GM12878 (cell line): ENCODE measurements around the gene BARHL1. TPM values are rescaled to one million over a fixed set of nuclear protein-coding genes. Genes with fewer than 3 reads are reported as not detected.

Source experiments
- ATAC-seq: fragments of 200-7000 bp; cut with Tn5 transposase; 3 replicates; pipeline ENCODE4 v1.9.1; 2020; ENCODE audit warnings: mild to moderate bottlenecking, moderate library complexity
- BruUV-seq: library from RNA; stranded (reverse); fragments of 400-500 nt; replicated peaks from 2 replicates; lab custom pipeline; 2021; lab: Mats Ljungman, UMichigan
- CTCF ChIA-PET: fragments of 300-600 bp; sonication (Branson Sonifier 250); formaldehyde crosslinking; extraction: SDS; loops from one replicate; lab custom pipeline; 2021; ENCODE audit warnings: inconsistent platforms; lab: Yijun Ruan, JAX
- POLR2A ChIA-PET: fragments of 350-600 bp; formaldehyde crosslinking; extraction: SDS; loops from one replicate; lab custom pipeline; 2021; ENCODE audit warnings: inconsistent platforms; lab: Charles Lee
- RAD21 ChIA-PET: fragments of 300-600 bp; sonication (Branson Sonifier 250); formaldehyde crosslinking; loops from one replicate; lab custom pipeline; 2023; ENCODE audit warnings: antibody characterized with exemption; ENCODE audit not compliant: unreplicated experiment; lab: Charles Lee
- SMC1A ChIA-PET: fragments of 300-600 bp; sonication (Branson Sonifier 250); formaldehyde crosslinking; loops from one replicate; lab custom pipeline; 2023; ENCODE audit not compliant: unreplicated experiment, uncharacterized antibody; lab: Charles Lee
- DNase-seq: peaks from one replicate; pipeline ENCODE4 v3.0.0-alpha.2; 2011; ENCODE audit warnings: low read depth, low spot score
- FAIRE-seq: peaks from 3 replicates; lab custom pipeline; 2011; peaks lifted over from hg19 to GRCh38; lab: Jason Lieb, UNC
- H2AFZ ChIP-seq: 2 replicates; pipeline ENCODE4 v1.6.0; 2011; ENCODE audit warnings: low read depth, low read length, control low read depth; ENCODE audit not compliant: control insufficient read depth
- H3K27ac ChIP-seq: 2 replicates; pipeline ENCODE4 v1.5.1; 2011; ENCODE audit warnings: control low read depth; ENCODE audit not compliant: control insufficient read depth, insufficient read depth
- H3K27me3 ChIP-seq, 2 experiments: replicated peaks in 1 of 2; 2 replicates each; pipeline versions ENCODE4 v1.6.0 to v1.6.1; 2011; ENCODE audit warnings: low read length in 1 of 2; ENCODE audit not compliant: control insufficient read depth in 2 of 2, insufficient read depth in 2 of 2
- H3K36me3 ChIP-seq, 2 experiments: 2 replicates each; pipeline ENCODE4 v1.5.1; 2011; ENCODE audit warnings: low read length in 1 of 2; ENCODE audit not compliant: control insufficient read depth in 2 of 2, insufficient read depth in 2 of 2
- H3K4me1 ChIP-seq: 2 replicates; pipeline ENCODE4 v1.6.1; 2011; ENCODE audit warnings: mild to moderate bottlenecking, low read length, moderate library complexity, mixed read lengths; ENCODE audit not compliant: control insufficient read depth, insufficient read depth
- H3K4me2 ChIP-seq: 2 replicates; pipeline ENCODE4 v1.6.0; 2011; ENCODE audit warnings: control low read depth; ENCODE audit not compliant: control insufficient read depth, insufficient read depth
- H3K4me3 ChIP-seq: fragments of 200-600 bp; sonication (generic); 2 replicates; pipeline ENCODE4 v1.5.1; 2016
- H3K79me2 ChIP-seq: 2 replicates; pipeline ENCODE4 v1.6.0; 2011; ENCODE audit warnings: low read length; ENCODE audit not compliant: control insufficient read depth, insufficient read depth
- H3K9ac ChIP-seq: 2 replicates; pipeline ENCODE4 v1.8.0; 2011; ENCODE audit warnings: low read length, control low read depth, mixed read lengths; ENCODE audit not compliant: control insufficient read depth, insufficient read depth
- H3K9me3 ChIP-seq: replicated peaks from 3 replicates; pipeline ENCODE4 v1.5.1; 2011; ENCODE audit warnings: mild to moderate bottlenecking, low read length; ENCODE audit not compliant: control insufficient read depth, insufficient read depth
- H4K20me1 ChIP-seq: 2 replicates; pipeline ENCODE4 v1.6.0; 2011; ENCODE audit not compliant: control insufficient read depth, insufficient read depth
- ASH2L ChIP-seq: fragments of 300-600, 200-600 bp; sonication (generic); IDR thresholded peaks from 2 replicates; pipeline ENCODE4 v1.6.1; 2017; ENCODE audit warnings: low read depth, mild to moderate bottlenecking, borderline replicate concordance
- CHD2 ChIP-seq: IDR thresholded peaks from 2 replicates; pipeline ENCODE4 v1.6.1; 2011; ENCODE audit warnings: low read depth, low read length, improper control_type of control experiment, borderline replicate concordance
- CREM ChIP-seq: IDR thresholded peaks from 2 replicates; pipeline ENCODE4 v1.6.1; 2014; ENCODE audit warnings: antibody characterized with exemption, low read depth
- EZH2 ChIP-seq: IDR thresholded peaks from 2 replicates; pipeline ENCODE4 v1.6.1; 2012; ENCODE audit warnings: low read depth, mild to moderate bottlenecking, control low read depth, inconsistent platforms, low read length, borderline replicate concordance; ENCODE audit not compliant: control insufficient read depth
- MAX ChIP-seq: IDR thresholded peaks from 2 replicates; pipeline ENCODE4 v1.6.1; 2012; ENCODE audit warnings: low read depth, low read length, improper control_type of control experiment
- NRF1 ChIP-seq: conservative IDR thresholded peaks from 2 replicates; pipeline ENCODE4 v1.6.1; 2011; ENCODE audit warnings: mild to moderate bottlenecking, low read depth, low read length, improper control_type of control experiment
- POU2F2 ChIP-seq: IDR thresholded peaks from 3 replicates; pipeline ENCODE4 v1.6.1; 2011; ENCODE audit warnings: low read depth, mild to moderate bottlenecking, low read length, borderline replicate concordance
- RB1 ChIP-seq: fragments of 450-650 bp; formaldehyde crosslinking; IDR thresholded peaks from 2 replicates; pipeline ENCODE4 v1.6.1; 2017; ENCODE audit warnings: mild to moderate bottlenecking, borderline replicate concordance
- RELA ChIP-seq: fragments of 450-650 bp; IDR thresholded peaks from 2 replicates; pipeline ENCODE4 v1.8.0; 2014; ENCODE audit warnings: borderline replicate concordance; ENCODE audit not compliant: partially characterized antibody
- SIN3A ChIP-seq: IDR thresholded peaks from 2 replicates; pipeline ENCODE4 v1.6.1; 2012; ENCODE audit warnings: low read depth, low read length, improper control_type of control experiment
- SIX5 ChIP-seq: IDR thresholded peaks from 2 replicates; pipeline ENCODE4 v1.6.1; 2011; ENCODE audit warnings: mild to moderate bottlenecking, low read depth, low read length, moderate library complexity; ENCODE audit not compliant: severe bottlenecking
- SKIL ChIP-seq: fragments of 450-650 bp; IDR thresholded peaks from 2 replicates; pipeline ENCODE4 v1.6.1; 2017; ENCODE audit warnings: mild to moderate bottlenecking, low read depth, inconsistent platforms; ENCODE audit not compliant: poor library complexity, severe bottlenecking
- TCF12 ChIP-seq: IDR thresholded peaks from 2 replicates; pipeline ENCODE4 v1.6.1; 2011; ENCODE audit warnings: low read depth, mild to moderate bottlenecking, low read length
- WRNIP1 ChIP-seq: IDR thresholded peaks from 2 replicates; pipeline ENCODE4 v1.6.1; 2011; ENCODE audit warnings: low read depth, low read length, improper control_type of control experiment, borderline replicate concordance
- WGBS: methylation state at CpG from one replicate; pipeline ENCODE4 v1.1.6; 2016; ENCODE audit warnings: low lambda C conversion rate; ENCODE audit not compliant: insufficient replicate concordance, insufficient coverage; ENCODE audit errors: missing lambda C conversion rate; 5-methylcytosine and 5-hydroxymethylcytosine counted together
- in situ Hi-C: fragments of 300-500 bp; cut with MboI; formaldehyde crosslinking; loops from 9 replicates; pipeline ENCODE4 v1.14.3; 2018; ENCODE audit warnings: mixed read lengths
- intact Hi-C: fragments of 100-400 bp; cut with micrococcal nuclease; formaldehyde crosslinking; loops from one replicate; pipeline ENCODE4 v1.14.2; 2022; ENCODE audit not compliant: unreplicated experiment
- polyA plus RNA-seq, 11 experiments: library from polyadenylated mRNA; depleted of rRNA in 4 of 11; unstranded in 6 of 11; stranded (reverse) in 5 of 11; fragments of >200 nt; fragmentation: Nextera tagmentation in 4 of 11; fragmentation: Illumina TruSeq in 1 of 11; extraction: Ambion mirVana in 4 of 11; extraction: Trizol in 1 of 11; gene quantifications; 1 replicate in 1 of 11; 2 replicates in 10 of 11; pipeline versions ENCODE4 v1.2.1 to v1.2.3, GENCODE V29; 2011 to 2016; ENCODE audit warnings: inconsistent platforms in 2 of 11, missing spikeins in 2 of 11, low read depth in 1 of 11
- total RNA-seq, 4 experiments: library from RNA; depleted of rRNA in 3 of 4; stranded (reverse); fragments of >200 nt in 3 of 4; fragmentation: Illumina TruSeq in 1 of 4; extraction: Trizol in 1 of 4; gene quantifications; 2 replicates each; pipeline versions ENCODE4 v1.2.1 to v1.2.3, GENCODE V29; 2013 to 2021

BARHL1 gene
- total and polyA plus RNA-seq, 10 of the 15 experiments (the other 5 are each of a cell fraction or from before 2014, with no cell fraction given), result not detected

DNA sequence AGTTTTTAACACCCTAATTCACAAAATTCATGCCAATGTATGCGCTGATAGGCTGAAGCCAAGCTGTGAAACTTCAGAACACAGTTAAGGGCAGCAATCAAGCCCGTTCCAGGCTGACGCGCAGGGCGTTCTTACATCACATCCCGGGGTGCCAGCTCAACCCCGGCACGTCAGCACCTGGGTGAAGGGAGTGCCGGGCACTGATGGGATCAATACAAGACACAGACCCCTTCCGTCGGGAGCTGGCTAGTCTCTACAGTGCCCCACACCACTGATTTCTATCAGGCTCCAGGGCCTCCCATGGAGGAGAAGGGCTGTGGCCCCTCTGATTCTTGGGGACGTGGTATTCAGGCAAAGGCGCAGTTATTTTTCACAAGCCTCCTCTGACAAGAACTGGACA is 12.0 kb downstream of the BARHL1 start:
- Histone ChIP-seq H3K79me2 (no peaks in the 10 kb centered on the region), H3K9me3 (no peaks in the 10 kb centered on the region), H2AFZ (no peak overlapping the region), H3K9ac (no peak overlapping the region), H3K36me3 (peaks cover 3 to 5% of the 10 kb centered on the region in 2 experiments), H3K27ac (no peak overlapping the region), H3K4me3 (no peak overlapping the region), H3K4me1 (no peaks in the 10 kb centered on the region), H3K27me3 (no peaks in the 10 kb centered on the region; a peak in 3 of 4 replicates), H3K4me2 (no peak overlapping the region), H4K20me1 (no peaks in the 10 kb centered on the region)
- SMC1A ChIA-PET, result no interaction called here
- POLR2A ChIA-PET, result no interaction called here
- RAD21 ChIA-PET, result no interaction called here
- TF ChIP-seq SIX5, result no peak
- no peak for TF ChIP-seq SIN3A
- TF ChIP-seq TCF12, result no peak
- TF ChIP-seq ASH2L, result no peak
- no peak for TF ChIP-seq NRF1
- TF ChIP-seq WRNIP1, result no peak
- no peak for TF ChIP-seq RB1
- no peak for TF ChIP-seq POU2F2
- TF ChIP-seq EZH2, result no peak
- TF ChIP-seq CHD2, result no peak
- TF ChIP-seq RELA, result no peak
- no peak for TF ChIP-seq SKIL
- TF ChIP-seq CREM, result no peak
- TF ChIP-seq MAX, result no peak
- ATAC-seq (no peak), DNase-seq (no peak), FAIRE-seq (no peak)
- CTCF ChIA-PET, result no interaction called here
- no TSS peak for BruUV-seq
- in situ Hi-C loops, result no loop called here
- intact Hi-C loops, result no loop called here
- 96% methylated on average over 13 of the region's 13 CpGs for WGBS
